Activated CD4-positive, alpha-beta T cell treated with anti-CD3 and anti-CD28 coated beads for 24 hours (primary cell): Measurements from ENCODE around the gene PRRC1.
"Not testable (repeated sequence)": the region's sequence is repeated elsewhere in the genome, so short reads cannot be mapped to it uniquely, and the experiment has no call there.

Experiments
- DNase-seq, 2 donors: peaks; one replicate each; pipeline ENCODE4 v3.0.0-alpha.2; 2020; ENCODE audit warnings: low read depth in 2 of 2

PRRC1 gene

DNA sequence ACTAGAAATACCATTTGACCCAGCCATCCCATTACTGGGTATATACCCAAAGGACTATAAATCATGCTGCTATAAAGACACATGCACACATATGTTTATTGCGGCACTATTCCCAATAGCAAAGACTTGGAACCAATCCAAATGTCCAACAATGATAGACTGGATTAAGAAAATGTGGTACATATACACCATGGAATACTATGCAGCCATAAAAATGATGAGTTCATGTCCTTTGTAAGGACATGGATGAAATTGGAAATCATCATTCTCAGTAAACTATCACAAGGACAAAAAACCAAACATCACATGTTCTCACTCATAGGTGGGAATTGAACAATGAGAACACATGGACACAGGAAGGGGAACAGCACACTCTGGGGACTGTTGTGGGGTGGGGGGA lies 27.8 kb downstream of the PRRC1 start:
- DNase-seq: not testable (repeated sequence)

DNA sequence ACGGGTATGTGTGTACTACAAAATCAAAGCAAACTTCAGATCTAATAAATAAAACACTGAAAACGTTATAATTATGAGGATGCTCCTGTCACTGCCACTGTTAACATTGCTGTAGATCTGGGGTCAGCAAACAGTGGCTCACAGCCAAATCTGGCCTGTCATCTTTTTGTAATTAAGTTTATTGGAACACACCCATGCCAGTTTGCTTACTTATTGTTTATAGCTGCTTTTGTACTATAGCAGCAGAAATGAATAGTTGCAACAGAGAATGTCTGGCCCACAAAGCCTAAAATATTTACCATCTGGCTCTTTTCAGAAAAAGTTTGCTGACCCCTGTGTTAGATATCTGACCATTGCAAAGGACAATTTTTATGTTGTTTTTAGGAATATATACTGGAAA lies 32.1 kb downstream of the PRRC1 start:
- no peak for DNase-seq

DNA sequence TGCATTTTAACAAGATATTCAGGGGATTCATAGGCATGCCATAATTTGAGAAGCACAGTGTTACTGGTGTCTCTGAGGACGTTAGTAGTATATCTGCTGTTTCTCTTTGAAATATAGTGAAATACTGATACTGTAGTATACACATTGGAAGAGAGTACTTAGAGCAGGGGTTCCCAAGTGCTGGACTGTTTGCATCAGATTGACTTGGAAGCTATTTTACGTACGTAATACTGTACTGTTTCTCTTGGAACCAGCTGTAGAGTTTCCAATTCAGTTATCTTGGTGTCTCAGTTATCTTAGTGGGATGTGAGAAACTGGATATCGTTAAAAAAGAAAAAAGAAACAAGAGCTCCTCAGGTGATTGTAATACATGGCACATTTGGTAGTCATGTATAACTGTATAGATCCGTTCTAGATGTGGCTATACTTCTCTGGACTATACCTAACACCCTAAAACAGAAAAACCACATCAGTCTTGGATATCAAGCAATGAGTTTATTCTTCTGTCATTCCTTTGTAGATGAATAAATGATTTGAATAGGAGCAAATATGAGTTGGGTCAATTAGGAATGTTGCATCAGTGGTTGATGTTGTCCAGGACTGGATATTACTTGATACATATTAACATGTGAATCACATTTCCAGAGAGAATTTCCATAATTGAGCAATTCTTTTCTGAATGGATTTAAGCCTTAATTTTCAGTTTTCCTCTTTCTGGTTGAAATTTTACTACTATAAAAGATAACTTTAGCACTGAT lies 33.4 kb downstream of the PRRC1 start:
- DNase-seq: no peak

DNA sequence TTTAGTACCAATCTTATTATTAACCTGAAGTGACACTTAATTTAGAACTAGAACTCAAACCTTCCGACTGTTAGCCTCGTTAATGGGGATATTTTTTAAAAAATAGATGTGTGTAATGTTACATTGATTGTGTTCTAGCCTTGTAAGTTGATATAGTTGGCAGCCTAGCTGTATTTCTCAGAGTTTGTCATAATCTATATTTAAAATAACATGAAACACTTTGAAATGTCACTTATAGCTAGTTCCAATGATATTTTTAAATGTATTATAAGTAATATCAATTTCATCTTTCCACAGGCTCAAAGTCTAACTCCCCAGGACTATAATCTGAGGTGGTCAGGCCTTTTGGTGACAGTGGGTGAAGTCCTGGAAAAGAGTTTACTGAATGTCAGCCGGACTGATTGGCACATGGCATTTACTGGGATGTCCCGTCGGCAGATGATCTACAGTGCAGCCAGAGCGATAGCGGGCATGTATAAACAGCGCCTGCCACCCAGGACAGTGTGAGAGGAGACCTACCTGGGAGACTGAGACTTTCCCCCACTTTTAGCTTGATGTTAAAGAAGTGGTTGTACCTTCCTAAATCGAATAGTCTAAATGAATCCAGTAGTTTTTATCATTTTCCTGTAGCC lies 34.1 kb downstream of the PRRC1 start:
- no peak for DNase-seq

DNA sequence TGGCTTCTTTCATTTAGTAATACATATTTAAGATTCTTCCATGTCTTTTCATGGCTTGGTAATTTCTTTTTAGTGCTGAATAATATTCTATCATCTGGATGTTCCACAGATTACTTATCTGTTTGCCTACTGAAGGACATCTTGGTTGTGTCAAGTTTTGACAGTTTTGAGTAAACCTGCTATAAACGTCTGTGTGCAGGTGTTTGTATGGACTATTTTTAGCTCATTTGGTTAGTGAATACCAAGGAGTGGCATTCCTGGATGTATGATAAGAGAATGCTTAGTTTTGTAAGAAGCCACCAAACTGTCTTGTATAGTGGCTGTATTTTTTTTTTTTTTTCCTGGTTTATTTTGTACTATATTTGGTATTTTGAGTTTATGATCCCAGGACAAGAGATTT lies 38.4 kb downstream of the PRRC1 start:
- DNase-seq: no peak

DNA sequence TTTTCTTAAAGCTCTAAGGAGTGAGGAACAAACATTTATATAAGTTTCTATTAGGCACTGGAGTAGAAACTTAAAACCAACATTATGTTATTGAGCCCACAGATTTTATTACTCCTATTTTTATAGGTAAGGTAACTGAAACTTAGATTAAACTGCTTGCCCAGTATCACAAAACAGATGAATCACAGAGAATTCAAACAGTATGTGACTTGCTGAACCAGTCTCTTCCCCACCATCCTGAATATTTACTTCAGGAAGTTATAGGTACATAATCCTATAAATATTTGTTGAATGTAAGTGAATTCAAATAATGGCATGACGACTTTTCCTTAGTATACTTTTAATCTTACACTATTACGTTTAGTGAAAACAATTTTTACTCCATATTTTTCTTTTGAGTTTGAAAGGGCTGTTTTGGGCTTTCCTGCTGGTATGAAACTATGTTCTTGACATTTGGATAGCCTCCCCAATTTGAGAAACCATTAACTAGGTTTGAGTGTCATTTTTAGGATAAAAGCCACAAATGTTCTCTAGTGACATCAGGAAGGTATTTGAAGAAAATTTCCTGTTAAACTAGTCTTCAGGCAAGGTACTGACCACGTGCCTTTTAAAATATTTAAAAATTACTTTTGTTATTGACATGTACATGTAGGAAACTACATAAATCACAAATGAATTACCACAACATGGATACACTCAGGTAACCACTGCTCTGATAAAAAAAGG lies 39.3 kb downstream of the PRRC1 start:
- DNase-seq: no peak

DNA sequence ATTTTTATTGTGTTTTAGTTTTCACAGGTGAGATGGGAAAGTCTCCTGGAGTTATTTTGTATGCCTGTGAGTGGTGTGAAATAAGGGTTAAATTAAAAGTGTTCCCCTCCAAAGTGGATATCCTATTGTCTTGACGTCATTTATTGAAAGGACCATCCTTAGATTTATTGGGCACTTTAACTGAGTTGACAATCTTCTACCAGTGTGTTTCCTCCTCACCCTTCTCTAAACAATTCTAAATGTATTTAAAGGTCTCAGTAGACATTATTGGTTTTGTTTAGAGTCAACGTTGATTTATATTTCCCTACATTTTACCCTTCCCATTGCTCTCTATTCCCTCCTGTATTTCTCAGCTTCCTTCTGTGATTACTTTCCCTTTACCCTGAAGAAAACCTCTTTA lies 40.8 kb downstream of the PRRC1 start:
- no peak for DNase-seq

DNA sequence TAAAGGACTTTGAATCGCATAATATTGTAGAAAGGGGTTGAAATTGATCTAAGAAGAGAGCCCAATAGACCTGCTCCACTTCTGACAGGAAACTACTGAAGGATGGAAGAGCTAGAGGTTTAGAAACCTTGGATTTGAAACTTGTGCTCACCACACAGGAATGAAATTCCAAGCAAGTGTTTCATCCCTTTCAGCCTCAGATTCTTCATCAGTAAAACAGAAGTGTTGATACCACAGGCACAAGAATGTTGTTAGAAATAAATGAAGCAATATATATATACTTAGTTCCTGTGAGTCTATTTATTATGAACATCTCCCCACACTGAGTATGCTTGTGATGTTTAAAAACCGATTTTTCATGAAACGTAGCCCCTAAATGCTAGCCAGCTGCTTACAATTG lies 43.8 kb downstream of the PRRC1 start:
- DNase-seq: no peak

DNA sequence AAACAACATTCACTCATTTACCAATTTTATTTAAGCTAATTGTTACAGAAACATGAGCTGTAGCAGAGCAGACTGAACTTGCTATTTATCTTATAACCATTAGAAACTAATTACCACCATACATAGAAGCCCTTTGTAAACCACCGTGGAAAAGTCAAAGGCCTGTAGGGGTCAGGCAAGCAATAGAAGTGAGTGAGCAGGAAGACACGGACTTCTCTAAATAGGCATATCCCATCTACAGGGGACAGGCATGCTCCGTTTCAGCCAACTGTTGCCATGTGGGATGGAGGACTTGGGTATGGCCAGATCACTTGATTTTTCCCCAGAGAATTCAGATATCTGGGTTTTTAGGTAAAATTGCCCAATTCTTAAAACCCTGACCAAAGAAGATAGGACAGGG lies 44.8 kb downstream of the PRRC1 start:
- DNase-seq: no peak

DNA sequence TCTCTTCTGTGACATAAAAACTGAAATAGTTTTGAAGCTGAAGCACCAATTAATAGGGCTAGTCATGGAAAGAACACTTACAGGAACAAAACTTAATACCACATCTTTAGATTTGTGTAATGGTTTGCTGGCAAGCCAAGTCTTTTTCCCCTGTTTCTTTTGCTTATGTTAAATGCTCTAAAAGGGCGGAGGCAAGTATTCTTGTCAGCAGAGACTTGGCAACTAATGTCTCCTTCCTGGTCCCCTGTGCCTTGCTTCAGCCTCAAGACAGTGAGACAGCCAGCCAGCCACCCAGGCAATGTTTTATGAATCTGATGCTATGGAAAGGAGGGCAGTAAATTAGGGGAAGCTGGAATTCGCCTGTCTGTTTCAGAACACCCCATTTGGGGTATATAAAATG lies 45.7 kb downstream of the PRRC1 start:
- no peak for DNase-seq

DNA sequence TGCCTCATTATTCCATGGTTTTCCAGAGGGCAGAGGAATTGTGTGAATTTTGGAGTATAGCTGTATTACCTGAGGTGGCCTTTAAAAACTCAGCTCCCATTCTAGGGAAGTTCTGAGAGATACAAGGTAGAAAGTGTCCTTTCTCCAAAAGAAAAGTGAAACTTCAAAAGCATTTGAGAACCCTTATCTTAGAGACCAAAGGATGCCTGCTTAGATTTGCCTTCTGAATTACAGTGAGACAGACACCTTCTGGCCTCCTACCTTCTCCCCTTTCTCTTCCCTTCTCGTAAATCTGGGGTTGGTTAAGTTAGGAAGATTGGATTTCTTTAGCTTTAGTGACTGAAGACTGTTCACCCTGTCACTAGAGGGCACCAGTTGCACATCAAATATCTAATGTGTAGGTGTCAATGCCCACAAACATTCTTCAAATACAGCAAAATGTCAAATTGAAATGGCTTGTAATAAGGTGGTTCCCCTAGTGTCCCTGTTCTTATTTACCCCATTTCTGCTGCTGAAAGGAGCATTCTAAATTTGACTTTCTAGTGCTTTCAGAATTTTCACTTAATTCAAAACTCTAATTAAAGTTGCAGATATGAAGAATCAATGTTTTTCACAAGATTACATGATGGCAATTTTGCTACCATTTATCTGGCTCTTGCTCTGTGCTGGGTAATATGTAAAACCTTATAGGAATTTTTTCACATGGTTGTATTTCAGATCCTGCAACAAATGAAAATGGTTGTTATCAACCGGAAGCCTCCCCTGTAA lies 46.7 kb downstream of the PRRC1 start:
- DNase-seq: peak; percentile 2 to 35

DNA sequence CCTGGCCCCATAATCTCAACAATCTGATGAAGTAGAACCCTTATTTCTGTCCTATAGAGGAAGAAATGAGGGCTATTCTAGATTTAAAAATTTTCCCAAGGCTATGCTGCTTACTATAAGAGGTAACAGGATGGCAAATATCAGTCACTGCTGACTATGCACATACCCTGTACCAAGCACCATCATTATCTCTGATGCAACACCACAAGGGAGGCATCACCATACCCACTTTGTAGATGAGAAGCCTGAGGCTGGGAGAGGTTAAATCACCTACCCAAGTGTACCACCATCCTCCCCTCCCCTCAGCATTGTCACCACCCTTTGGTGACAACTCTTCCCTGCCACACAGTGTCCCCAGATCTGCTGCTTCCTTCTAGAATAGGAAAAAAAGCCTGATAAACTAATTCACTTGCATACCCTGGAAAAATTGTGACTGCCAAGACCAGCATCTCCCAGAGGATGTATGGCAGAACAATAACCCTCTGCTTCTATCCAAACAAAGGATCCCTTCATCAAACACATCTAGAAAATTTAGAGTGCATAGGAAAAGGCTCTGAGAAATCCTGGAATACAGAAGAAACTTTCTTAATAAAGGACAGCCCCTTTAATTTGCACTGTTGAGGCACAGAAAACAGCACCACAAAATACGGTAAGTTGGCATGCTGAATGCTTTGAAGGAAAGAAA lies 48.3 kb downstream of the PRRC1 start:
- DNase-seq: no peak

DNA sequence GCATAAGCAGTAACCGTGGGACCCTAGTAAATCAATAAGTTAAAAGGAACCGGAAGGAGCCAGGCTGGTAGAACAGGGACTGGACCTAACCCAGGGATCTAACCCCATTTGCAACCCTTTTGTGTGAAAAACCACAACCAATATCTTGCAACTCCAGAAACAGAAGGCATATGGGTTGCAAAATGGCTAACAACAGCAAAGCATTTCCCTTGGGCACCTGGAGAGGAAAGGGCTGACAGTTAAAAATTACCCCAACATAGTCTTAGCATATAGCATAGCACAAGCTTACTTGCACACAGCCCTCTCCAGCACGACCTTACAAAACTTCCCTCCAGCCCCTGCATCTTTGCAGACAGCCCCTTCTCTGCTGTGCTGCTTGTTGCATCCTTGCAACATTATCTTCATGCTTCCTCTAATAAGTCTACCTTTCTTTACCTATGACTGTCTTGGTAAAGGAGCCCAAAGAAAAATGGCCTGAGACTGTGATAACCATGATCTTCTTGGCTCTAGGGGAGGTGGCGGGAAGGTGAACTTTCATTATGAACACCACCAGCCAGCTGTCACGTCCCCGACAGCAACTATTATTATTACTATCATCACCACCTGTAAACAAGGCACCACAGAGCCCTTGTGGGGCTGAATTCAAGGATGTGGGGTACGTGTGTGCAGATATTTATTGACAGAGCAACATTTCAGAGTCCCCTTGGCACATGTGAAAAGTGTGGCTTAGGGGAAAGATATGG lies 49.8 kb downstream of the PRRC1 start:
- DNase-seq: no peak

DNA sequence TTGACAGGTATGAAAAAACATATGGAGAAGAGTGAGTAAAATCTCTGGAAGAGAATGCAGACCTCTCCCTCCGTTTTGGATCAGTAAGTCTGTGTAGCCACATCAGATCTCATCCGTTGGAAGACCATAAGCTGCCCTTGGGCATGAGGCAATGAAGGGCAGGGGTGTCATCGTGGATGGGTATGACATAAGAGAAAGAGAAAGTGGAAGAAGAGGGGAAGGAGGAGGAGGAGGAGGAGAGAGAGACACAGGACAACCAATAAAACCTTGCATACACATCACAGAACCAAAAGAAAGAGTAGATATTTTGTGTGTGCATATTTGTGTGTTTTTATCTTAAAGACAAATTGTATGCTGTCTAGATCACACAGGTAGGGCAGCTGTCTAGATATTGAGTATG lies 50.7 kb downstream of the PRRC1 start:
- DNase-seq: no peak

DNA sequence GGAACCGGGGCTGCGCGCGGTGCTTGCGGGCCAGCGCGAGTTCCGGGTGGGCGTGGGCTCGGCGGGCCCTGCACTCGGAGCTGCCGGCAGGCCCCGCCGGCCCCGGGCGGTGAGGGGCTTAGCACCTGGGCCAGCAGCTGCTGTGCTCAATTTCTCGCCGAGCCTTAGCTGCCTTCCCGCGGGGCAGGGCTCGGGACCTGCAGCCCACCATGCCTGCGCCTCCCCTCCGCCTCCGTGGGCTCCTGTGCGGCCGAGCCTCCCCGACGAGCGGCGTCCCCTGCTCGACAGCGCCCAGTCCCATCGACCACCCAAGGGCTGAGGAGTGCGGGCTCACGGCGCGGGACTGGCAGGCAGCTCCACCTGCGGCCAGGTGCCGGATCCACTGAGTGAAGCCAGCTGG lies 52.0 kb downstream of the PRRC1 start:
- not testable (repeated sequence) for DNase-seq

DNA sequence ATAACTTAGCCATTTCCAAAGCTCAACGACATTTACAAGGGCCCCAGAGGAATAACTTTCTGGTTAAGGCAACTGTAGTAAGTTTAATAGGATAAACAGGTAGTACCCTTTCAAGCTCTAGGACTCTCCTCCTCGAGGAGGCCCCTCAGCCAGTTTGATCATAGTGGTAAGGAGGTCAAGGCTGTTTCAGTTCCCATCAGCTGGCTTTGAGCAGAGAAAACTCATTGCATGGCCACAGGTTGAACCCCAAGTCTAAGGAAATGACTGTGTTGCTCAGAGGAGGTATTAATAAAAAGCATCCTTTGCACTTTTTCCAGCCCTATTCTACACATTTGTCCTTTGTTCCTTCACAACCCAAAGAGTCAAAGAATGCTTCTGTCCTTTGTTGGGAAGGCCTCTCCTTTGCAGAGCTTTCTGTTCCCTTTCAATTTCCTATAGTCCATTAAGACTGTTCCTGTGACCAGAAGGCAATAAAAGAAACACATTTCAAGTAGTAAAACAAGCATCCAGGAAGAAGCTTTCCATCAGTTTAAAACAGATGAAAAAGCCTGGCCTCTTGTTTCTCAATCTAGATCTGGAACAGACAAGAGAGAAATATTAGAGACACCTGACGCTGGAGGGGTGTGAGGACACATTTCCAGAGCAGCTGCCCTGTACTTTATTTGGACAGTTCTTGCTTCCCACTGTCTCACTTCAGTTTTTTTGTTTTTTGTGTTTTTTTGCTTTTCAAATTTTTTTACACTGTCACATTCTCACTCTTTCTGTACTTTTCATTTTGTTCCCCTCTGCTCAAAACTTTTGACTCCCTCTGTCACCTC lies 54.1 kb downstream of the PRRC1 start:
- DNase-seq: no peak

DNA sequence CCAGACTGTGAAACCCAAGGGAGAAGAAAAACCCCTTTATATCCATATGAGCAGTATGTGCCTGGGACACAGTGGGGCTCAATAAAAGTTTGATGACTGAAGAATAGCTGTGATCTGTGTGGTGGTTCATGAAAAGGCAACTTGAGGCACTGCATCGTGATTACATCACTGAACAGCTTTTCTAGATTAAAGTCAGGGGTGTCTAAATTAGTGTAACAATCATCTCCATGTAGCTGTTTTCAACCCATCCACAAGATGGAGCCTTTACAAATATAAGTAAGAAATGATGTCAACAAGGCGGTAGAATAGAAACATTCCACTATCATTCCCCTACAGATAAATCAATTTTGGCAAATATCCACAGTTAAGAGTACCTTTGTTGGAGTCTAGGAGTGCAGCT lies 55.5 kb downstream of the PRRC1 start:
- DNase-seq: no peak

DNA sequence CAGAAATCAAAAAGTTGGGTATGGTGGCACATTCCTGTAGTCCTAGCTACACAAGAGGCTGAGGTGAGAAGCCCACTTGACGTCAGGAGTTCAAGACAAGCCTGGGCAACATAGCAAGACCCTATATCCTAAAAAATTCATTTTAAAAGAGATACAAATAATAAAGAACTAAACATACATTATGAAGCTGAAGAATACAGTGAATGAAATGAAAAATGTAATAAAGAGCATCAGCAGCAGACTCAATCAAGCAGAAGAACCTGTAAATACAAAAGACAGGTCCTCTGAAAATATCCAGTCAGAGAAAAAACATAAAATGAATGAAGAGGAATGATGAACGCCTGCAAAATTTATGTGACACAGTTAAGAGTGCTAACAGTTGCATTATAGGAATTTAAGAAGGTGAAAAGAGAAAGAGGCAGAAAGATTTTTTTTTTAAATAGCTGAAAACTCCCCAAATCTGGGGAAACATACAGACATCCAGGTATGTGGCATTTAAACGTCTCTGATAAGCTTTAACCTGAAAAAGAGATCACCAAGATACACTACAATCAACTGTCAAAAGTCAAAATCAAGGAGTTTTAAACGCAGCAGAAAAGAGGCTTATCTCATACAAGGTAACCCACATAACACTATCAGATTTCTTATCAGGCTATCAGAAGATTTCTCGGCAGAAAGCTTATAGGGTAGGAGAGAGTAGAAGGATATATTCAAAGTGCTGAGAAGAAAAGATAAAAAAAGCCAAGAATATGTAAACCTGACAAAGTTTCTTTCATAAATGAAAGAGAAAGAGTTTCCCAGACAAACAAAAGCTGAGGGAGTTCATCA lies 57.6 kb downstream of the PRRC1 start:
- DNase-seq: no peak

DNA sequence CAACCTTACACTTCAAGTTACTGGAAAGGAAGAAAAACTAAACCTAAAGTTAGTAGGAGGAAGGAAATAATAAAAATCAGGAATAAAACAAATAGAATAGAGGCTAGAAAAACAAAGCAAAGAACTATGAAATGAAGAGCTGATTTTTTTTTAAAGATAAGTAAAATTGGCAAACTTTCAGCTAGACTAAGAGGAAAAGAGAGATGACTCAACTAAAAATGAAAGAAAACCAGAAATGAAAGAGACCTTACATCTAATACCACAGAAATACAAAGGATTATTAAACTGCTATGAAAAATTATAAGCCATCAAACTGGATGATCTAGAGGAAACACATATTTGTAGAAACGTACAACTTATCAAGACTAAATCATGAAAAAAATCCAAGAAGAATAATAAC lies 60.0 kb downstream of the PRRC1 start:
- no peak for DNase-seq
